ENCODE data around the gene CACNA2D4. TPM values are rescaled to one million over a fixed set of nuclear protein-coding genes. Genes with fewer than 3 reads are reported as not detected.

CACNA2D4 gene
- total and polyA plus RNA-seq, 2 of the 13 experiments (the other 11 are each of a cell fraction or from before 2014, with no cell fraction given), result 14.2 to 136 TPM

- peak overlapping the region; percentile 15; the same call in 1 of the 2 replicates for H3K4me2 ChIP-seq (ENCODE audit: low read depth, low read length)
- no peaks in the 10 kb centered on the region for H4K20me1 ChIP-seq (ENCODE audit: insufficient read depth, low read length)
- peaks cover 72% of the 10 kb centered on the region for H3K4me1 ChIP-seq (ENCODE audit: insufficient read depth, low read length)
- FAIRE-seq (no peak), ATAC-seq (peak; percentile 23; the same call in 1 of the 3 replicates), DNase-seq (ENCODE audit: low spot score) (peak; percentile 75)
- no peak overlapping the region for H3K4me3 ChIP-seq (replicated peaks in 1 of 3; ENCODE audit: insufficient read depth in 1 of 3, low read depth in 2 of 3, low read length in 3 of 3)
- H3K9me3 ChIP-seq (ENCODE audit: low read length), result no peaks in the 10 kb centered on the region
- H3K27me3 ChIP-seq (ENCODE audit: control insufficient read depth in 1 of 2, insufficient read depth in 2 of 2, low read length in 2 of 2), result no peaks in the 10 kb centered on the region
- POLR2A ChIA-PET, result no interaction called here
- BruUV-seq (replicated peaks), result no TSS peak
- peaks cover 3 to 28% of the 10 kb centered on the region in 2 experiments; a peak in 4 of 5 replicates for H3K36me3 ChIP-seq (replicated peaks in 1 of 2; ENCODE audit: control insufficient read depth in 1 of 2, insufficient read depth in 2 of 2, low read length in 2 of 2)
- in situ Hi-C loops (cut with HindIII; ENCODE audit: extremely low pct_ligation_motif_present, low pct_unique_long_range_greater_than_20kb), result no loop called here
- CTCF ChIA-PET (ENCODE audit: low intra/inter-chr PET ratio, low total read pairs), result no interaction called here
- H3K9ac ChIP-seq (ENCODE audit: insufficient read depth, low read depth, low read length), result peak overlapping the region; percentile 35
- peaks cover 67% of the 10 kb centered on the region for H3K79me2 ChIP-seq (ENCODE audit: insufficient read depth, low read length)
- peak overlapping the region; percentile 83 for H3K27ac ChIP-seq (ENCODE audit: extremely low read length, insufficient read depth, low read length)
- intact Hi-C loops (cut with micrococcal nuclease; ENCODE audit: unreplicated experiment), result no loop called here
- H2AFZ ChIP-seq (ENCODE audit: low read length), result no peak overlapping the region
- WGBS (ENCODE audit: low lambda C conversion rate), result 43% methylated on average over 4 of the region's 4 CpGs
- TF ChIP-seq NR2F6 (IDR thresholded peaks at IDR 0.05) (no peak), NR2F6 (CRISPR knock-in tag; IDR thresholded peaks at IDR 0.05) (peak; percentile 8; the same call in 1 of the 2 replicates), SAP130 (CRISPR knock-in tag; IDR thresholded peaks at IDR 0.05; ENCODE audit: low read depth) (peak; percentile 26; the same call in 1 of the 2 replicates), ZNF780A (CRISPR knock-in tag; IDR thresholded peaks at IDR 0.05) (no peak), FOXP1 (IDR thresholded peaks at IDR 0.05) (no peak), FOXP1 (CRISPR knock-in tag; IDR thresholded peaks at IDR 0.05) (no peak), SOX13 (IDR thresholded peaks at IDR 0.05) (no peak), SOX13 (CRISPR knock-in tag; conservative IDR thresholded peaks at IDR 0.05 in 1 of 2, IDR thresholded peaks at IDR 0.05 in 1 of 2) (peak in 1 of 2 experiments; percentile 38; a peak in 1 of 4 replicates), FOXA3 (CRISPR knock-in tag; IDR thresholded peaks at IDR 0.05) (peak; percentile 13; the same call in 1 of the 2 replicates), NR2F1 (CRISPR knock-in tag; IDR thresholded peaks at IDR 0.05) (no peak), SNAPC2 (CRISPR knock-in tag; IDR thresholded peaks at IDR 0.05) (no peak), ZNF674 (CRISPR knock-in tag; IDR thresholded peaks at IDR 0.05; ENCODE audit: low read depth) (no peak), HMG20A (CRISPR knock-in tag; IDR thresholded peaks at IDR 0.05; ENCODE audit: borderline replicate concordance) (peak; percentile 27; the same call in 1 of the 2 replicates), ZNF280B (CRISPR knock-in tag; IDR thresholded peaks at IDR 0.05; ENCODE audit: borderline replicate concordance) (no peak), ZFAT (CRISPR knock-in tag; conservative IDR thresholded peaks at IDR 0.05) (no peak), ARNT (IDR thresholded peaks at IDR 0.05) (no peak), SOX5 (CRISPR knock-in tag; IDR thresholded peaks at IDR 0.05; ENCODE audit: borderline replicate concordance) (peak; percentile 46; the same call in 1 of the 2 replicates), ZNF776 (CRISPR knock-in tag; IDR thresholded peaks at IDR 0.05) (no peak), NAIF1 (CRISPR knock-in tag; IDR thresholded peaks at IDR 0.05; ENCODE audit: borderline replicate concordance) (no peak), ZNF264 (CRISPR knock-in tag; IDR thresholded peaks at IDR 0.05) (no peak), GTF3A (CRISPR knock-in tag; conservative IDR thresholded peaks at IDR 0.05) (no peak)
- TF ChIP-seq, protein P1, sequence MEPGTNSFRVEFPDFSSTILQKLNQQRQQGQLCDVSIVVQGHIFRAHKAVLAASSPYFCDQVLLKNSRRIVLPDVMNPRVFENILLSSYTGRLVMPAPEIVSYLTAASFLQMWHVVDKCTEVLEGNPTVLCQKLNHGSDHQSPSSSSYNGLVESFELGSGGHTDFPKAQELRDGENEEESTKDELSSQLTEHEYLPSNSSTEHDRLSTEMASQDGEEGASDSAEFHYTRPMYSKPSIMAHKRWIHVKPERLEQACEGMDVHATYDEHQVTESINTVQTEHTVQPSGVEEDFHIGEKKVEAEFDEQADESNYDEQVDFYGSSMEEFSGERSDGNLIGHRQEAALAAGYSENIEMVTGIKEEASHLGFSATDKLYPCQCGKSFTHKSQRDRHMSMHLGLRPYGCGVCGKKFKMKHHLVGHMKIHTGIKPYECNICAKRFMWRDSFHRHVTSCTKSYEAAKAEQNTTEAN (CRISPR knock-in tag; conservative IDR thresholded peaks at IDR 0.05), result no peak
- TF ChIP-seq, protein P2, sequence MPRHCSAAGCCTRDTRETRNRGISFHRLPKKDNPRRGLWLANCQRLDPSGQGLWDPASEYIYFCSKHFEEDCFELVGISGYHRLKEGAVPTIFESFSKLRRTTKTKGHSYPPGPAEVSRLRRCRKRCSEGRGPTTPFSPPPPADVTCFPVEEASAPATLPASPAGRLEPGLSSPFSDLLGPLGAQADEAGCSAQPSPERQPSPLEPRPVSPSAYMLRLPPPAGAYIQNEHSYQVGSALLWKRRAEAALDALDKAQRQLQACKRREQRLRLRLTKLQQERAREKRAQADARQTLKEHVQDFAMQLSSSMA (CRISPR knock-in tag; IDR thresholded peaks at IDR 0.05), result no peak
These were observed 159.6 kb downstream of the CACNA2D4 start for GRCh38 chr12:1758887-1759286.
